ENCODE measurements around the gene GALNT2.

The GALNT2 gene

GRCh38 chr1:230120921-230121381, 53.9 kb downstream of the GALNT2 start:
- peak; percentile 73 for TF ChIP-seq CTCF (conservative IDR thresholded peaks at IDR 0.05; ENCODE audit: low read length)
- no peak for TF ChIP-seq EZH2phosphoT487 (IDR thresholded peaks at IDR 0.05; ENCODE audit: borderline replicate concordance)
- H3K79me2 ChIP-seq (ENCODE audit: insufficient read depth, low read length) = peaks cover 99% of the 10 kb centered on the region
- H3K9me2 ChIP-seq (replicated peaks; ENCODE audit: low read depth, low read length) = no peaks in the 10 kb centered on the region
- H3K9ac ChIP-seq (ENCODE audit: low read depth, low read length, poor library complexity, severe bottlenecking) = no peak overlapping the region
- peaks cover 57% of the 10 kb centered on the region for H3K4me1 ChIP-seq (ENCODE audit: insufficient read depth, low read length, poor library complexity, severe bottlenecking)
- peaks cover 47% of the 10 kb centered on the region; the same call in 1 of the 2 replicates for H3K36me3 ChIP-seq (ENCODE audit: insufficient read depth, low read length)
- no peaks in the 10 kb centered on the region for H3K9me3 ChIP-seq (ENCODE audit: insufficient read depth, low read depth, low read length)
- no peak overlapping the region for H2AFZ ChIP-seq (ENCODE audit: low read length)
- no peak overlapping the region for H3K4me2 ChIP-seq (ENCODE audit: low read depth, low read length, poor library complexity, severe bottlenecking)
- no peak overlapping the region for H3K4me3 ChIP-seq (ENCODE audit: low read length, poor library complexity, severe bottlenecking)
- H3F3A ChIP-seq (ENCODE audit: low read depth) = no peaks in the 10 kb centered on the region
- no peaks in the 10 kb centered on the region for H3K27me3 ChIP-seq (ENCODE audit: insufficient read depth, low read length, poor library complexity, severe bottlenecking)
- H4K20me1 ChIP-seq (ENCODE audit: insufficient read depth, low read length, poor library complexity, severe bottlenecking) = peaks cover 39% of the 10 kb centered on the region

- H3K79me2 ChIP-seq (ENCODE audit: insufficient read depth, low read length) = peaks cover 99% of the 10 kb centered on the region
- no peak overlapping the region for H3K4me2 ChIP-seq (ENCODE audit: low read depth, low read length, poor library complexity, severe bottlenecking)
- no peaks in the 10 kb centered on the region for H3K27me3 ChIP-seq (ENCODE audit: insufficient read depth, low read length, poor library complexity, severe bottlenecking)
- H2AFZ ChIP-seq (ENCODE audit: low read length) = no peak overlapping the region
- no peaks in the 10 kb centered on the region for H3F3A ChIP-seq (ENCODE audit: low read depth)
- no peak for TF ChIP-seq EZH2phosphoT487 (IDR thresholded peaks at IDR 0.05; ENCODE audit: borderline replicate concordance)
- no peak for TF ChIP-seq CTCF (conservative IDR thresholded peaks at IDR 0.05; ENCODE audit: low read length)
- peaks cover 66% of the 10 kb centered on the region for H3K4me1 ChIP-seq (ENCODE audit: insufficient read depth, low read length, poor library complexity, severe bottlenecking)
- no peak overlapping the region for H3K9ac ChIP-seq (ENCODE audit: low read depth, low read length, poor library complexity, severe bottlenecking)
- no peaks in the 10 kb centered on the region for H3K9me2 ChIP-seq (replicated peaks; ENCODE audit: low read depth, low read length)
- H3K9me3 ChIP-seq (ENCODE audit: insufficient read depth, low read depth, low read length) = no peaks in the 10 kb centered on the region
- H3K4me3 ChIP-seq (ENCODE audit: low read length, poor library complexity, severe bottlenecking) = no peak overlapping the region
- peaks cover 39% of the 10 kb centered on the region; the same call in 1 of the 2 replicates for H3K36me3 ChIP-seq (ENCODE audit: insufficient read depth, low read length)
- peaks cover 46% of the 10 kb centered on the region for H4K20me1 ChIP-seq (ENCODE audit: insufficient read depth, low read length, poor library complexity, severe bottlenecking)
Observed at GRCh38 chr1:230121950-230122349, 54.9 kb downstream of the GALNT2 start.

DNA sequence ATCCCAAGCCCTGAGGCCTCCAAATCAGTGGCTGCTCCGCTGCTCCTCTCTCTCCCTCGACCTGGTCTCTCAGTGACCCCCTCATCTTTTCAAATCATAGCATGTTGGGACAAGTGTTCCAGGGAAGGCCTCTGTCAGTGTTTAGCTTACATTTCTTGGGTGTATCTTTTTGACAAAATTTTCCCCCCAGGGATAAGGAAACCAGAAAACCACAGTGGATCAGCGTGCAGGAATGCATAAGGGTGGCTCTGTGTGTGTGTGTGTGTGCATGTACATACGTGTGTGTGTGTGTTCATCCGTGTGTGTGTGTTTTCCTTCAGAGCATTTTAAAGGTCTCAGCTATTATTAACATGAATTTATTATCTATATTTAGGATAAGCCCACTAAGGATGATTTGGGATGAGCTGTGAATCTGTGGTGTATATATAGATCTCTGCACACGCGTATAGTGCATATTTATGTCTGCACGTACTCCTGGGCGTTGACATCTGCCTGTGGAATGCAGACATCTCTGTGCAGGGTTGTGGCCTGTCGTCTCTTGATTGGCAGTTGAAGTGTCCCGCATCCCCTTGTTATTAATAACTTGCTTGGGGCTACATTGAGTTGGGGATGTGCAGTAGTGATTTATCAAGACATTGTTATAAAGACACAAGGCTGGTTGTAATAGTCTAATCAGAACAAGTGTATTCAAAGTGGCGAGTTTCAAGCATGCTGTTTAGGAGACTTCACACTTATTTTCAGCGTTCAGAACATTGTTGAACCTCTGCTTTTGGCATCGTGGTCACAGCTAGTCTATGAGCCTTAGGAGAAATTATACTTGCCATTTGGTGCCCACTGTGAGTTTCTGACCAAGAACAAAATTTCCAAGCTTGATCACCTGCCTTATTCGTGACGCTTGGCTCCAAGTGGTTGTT, 55.6 kb downstream of the GALNT2 start:
- Histone ChIP-seq H3K4me2 (ENCODE audit: low read depth, low read length, poor library complexity, severe bottlenecking) (peak overlapping the region; percentile 44), H3K27me3 (ENCODE audit: insufficient read depth, low read length, poor library complexity, severe bottlenecking) (no peaks in the 10 kb centered on the region), H3F3A (ENCODE audit: low read depth) (no peaks in the 10 kb centered on the region), H3K9ac (ENCODE audit: low read depth, low read length, poor library complexity, severe bottlenecking) (peak overlapping the region; percentile 42), H3K79me2 (ENCODE audit: insufficient read depth, low read length) (peaks cover 99% of the 10 kb centered on the region), H3K4me1 (ENCODE audit: insufficient read depth, low read length, poor library complexity, severe bottlenecking) (peaks cover 59% of the 10 kb centered on the region), H3K4me3 (ENCODE audit: low read length, poor library complexity, severe bottlenecking) (no peak overlapping the region), H3K9me2 (replicated peaks; ENCODE audit: low read depth, low read length) (no peaks in the 10 kb centered on the region), H3K36me3 (ENCODE audit: insufficient read depth, low read length) (peaks cover 33% of the 10 kb centered on the region; the same call in 1 of the 2 replicates), H3K9me3 (ENCODE audit: insufficient read depth, low read depth, low read length) (no peaks in the 10 kb centered on the region), H4K20me1 (ENCODE audit: insufficient read depth, low read length, poor library complexity, severe bottlenecking) (peaks cover 51% of the 10 kb centered on the region), H2AFZ (ENCODE audit: low read length) (no peak overlapping the region)
- TF ChIP-seq CTCF (conservative IDR thresholded peaks at IDR 0.05; ENCODE audit: low read length) = no peak
- TF ChIP-seq EZH2phosphoT487 (IDR thresholded peaks at IDR 0.05; ENCODE audit: borderline replicate concordance) = no peak
